D341Med (cell line): ENCODE data around the gene NCK1.

Experiments used
- DNase-seq: peaks from one replicate; pipeline ENCODE4 v3.0.0; 2012; ENCODE audit warnings: low spot score

Gene NCK1

DNA sequence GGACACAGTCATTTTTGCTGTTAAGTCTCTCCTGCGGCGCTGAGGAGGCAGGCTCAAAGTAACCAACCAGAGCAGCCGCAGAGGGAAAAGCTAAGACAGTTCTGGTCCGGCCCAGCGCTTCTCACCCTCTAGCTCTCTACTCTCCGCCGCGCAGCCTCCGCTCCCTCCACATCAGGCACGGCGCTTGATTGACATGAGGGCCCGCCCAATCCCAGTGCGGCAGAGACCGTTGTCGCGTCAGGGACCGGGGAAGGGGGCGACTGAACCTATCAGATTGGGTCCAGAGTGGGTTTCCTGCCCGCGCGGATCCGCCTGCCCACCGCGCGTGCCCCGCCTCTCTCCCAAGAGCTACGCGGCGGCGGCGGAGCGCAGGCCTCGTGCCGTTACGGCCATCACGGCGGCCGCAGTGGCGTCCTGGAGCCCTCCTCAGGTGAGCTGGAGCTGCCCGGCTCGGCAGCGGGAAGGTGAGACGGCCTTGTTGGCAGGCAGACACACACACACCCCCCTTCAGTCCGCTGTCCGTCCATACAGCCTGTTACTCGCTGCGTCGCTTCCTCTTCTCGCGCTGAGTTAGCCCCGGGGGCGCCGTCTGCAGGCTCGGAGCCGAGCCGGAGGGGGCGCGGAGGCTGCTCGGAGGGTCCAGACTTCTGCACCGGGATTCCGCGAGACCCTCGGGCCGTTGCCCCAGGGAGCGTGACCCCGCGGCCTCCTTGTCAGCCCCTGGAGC is at the start of gene NCK1:
TSS of gene NCK1 (plus strand) at position 319 of the 727 bp plus-strand sequence. CDS start 65,794 bp downstream, outside the sequence.
- DNase-seq: peak; percentile 97

DNA sequence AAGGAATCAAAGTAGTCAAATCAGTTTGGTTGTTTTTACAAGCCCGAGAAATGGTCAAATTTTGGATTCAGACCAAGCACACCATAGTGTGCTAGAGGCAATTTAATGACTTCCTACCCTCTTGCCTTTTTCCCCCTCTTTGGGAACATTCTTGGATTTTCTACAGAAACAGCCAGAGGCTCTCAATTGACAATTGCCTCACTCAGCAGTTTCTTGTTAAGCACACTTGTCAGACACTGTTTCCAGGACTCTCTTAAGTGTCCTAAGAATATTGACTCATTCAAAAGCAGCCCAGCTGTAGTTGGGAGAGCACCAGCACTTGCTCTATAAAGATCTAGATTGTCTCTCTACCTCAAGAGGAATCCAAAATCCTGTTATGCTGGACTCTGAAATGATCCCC is 44.6 kb upstream of the NCK1 start:
- no peak for DNase-seq

GRCh38 chr3:136818191-136818768 is 43.7 kb upstream of the NCK1 start:
- peak; percentile 53 for DNase-seq

DNA sequence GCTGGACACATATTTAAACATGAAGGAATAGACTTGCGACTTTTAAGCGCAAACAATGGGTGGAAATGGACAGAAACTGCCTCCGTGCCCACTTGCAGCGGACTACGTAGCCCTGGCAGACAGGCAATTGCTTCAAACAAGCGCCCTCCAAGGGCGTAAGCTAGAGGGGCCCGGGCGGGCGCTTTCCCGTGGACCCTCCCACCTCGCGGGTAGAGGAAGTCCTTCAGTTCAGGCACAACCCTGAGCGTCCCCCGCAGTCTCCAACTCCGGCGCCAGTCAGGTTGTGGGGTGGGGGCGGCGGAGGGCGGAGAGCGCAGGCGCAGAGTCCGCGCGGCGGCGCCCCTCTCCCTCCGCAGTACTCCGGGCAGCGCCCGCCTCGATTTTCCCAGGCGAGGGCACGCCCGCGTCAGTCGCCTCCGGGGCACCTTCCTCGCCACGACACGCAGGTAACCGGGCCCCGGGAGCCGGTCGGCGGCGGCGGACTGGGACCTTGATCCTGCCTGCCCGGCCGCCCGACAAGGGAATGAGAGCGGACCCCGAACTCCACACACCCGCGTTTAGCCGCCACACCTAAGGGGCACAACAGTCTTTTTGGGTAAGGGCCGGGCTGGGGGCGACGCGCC is 43.1 kb upstream of the NCK1 start, which contains the start of gene SLC35G2:
TSS of gene SLC35G2 (plus strand) at position 358 of the 623 bp plus-strand sequence. CDS start 35,335 bp downstream, outside the sequence.
- peak; percentile 91 for DNase-seq

DNA sequence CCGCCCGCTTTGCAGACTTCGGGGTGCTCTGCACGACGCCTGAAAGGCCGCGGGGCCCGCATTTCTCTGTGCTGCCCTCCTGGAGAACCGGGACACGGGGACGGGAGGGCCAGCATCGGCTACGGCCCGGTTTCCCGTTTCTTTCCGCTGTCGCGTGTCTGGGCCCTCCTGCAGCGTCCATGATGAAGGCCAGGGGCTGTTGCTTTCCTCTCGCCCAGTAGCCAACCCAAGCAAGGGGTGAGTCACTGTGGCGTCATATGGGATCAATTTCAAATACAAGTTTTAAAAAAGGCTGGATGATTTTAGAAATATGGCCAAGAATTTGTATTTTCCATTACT is 42.6 kb upstream of the NCK1 start:
- peak; percentile 68 for DNase-seq

DNA sequence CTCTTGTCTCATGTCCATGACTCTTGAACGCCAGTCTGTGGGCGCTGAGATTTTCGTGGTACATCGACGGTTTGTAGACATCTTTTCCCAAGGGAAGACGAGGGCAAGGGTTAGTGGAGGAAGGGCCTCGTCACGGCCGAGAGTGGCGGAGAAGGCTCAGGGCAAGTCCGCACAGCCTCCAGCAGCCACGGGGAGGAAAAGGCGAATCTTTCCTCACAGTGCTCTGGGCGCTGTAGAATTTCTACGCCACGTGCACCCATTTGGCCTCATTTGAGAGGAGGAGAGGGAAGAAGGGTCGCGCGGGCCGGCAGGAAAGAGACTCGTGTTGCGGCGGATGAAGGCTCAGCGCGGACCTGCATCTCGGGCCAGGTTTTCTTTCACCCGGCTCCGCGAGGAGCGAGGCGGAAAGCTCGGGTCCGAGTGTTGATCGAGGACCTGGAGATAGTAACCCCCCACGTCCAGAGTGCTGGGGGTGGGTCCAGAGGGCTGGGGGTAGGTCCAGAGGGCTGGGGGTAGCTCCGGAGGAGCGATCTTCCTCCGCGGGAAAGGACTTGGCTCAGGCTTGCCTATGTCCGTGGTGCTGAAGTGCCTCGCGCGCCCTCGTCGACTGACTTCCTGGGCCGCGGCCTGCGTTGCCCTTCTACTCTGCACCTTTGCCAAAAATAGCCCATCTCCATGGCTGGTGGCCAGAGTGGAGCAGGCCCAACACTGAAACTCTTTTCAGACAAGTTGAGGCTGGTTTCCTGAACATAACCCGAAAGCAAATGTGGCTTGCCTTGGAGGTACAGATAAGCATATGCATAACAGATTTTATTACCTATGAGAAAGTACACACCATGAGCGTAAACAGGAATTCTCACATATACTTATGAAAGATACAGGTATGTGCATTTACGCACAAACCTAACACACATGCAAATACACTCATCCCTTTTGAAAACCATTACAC is 42.0 kb upstream of the NCK1 start:
- DNase-seq: peak; percentile 67

DNA sequence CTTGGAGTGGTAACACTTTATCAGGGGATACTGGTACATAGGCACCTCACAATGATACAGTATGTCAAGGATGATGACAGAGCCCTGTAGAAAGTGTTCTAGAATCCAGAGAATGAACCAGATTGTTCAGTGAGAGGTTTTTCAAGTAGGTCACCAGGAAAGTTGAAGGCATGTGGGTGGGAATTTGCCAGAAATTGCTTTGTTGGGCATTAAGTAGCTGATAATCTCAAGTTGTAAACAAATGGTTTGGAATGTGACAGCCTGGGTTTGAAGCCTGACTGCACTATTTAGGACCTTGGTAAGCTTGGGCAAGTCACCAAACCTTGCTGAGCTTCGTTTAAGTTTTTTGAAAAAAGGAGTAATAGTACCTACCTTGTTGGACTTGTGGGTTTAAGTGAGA is 30.5 kb upstream of the NCK1 start:
- no peak for DNase-seq

DNA sequence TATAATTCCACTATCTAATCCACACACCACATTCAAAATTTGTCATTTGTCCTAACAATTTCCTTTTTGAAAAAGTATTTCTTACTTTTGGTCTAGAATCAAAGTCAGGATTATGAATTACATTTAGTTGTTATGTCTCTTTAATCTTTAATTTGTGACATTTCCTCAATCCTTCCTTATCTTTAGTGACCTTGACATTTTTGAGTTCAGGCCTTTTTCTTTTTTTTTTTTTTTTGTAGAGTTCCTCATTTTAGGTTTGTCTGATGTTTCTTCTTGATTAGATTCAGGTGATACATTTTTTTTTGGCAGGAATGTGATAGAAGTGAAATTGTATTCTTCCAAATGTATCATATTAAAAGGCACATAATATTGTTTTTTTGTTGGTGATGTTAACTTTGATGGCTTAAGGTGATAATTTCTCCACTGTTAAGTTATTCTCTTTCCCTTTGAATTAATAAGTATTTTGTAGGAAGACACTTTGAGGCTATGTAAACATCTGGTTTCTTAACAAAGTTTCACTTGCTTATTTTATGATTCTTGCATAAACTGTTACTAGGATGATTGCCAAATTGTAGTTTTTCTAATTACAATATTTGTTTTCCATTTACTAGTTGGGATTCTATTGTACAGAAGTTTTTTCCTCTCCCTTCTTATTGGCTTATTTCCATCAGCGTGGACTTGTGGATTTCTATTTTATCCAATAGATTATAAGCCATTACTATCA is 26.8 kb upstream of the NCK1 start:
- no peak for DNase-seq

- no peak for DNase-seq
Measured at GRCh38 chr3:136835813-136836510, 26.0 kb upstream of the NCK1 start.

GRCh38 chr3:136836511-136837156 is 25.4 kb upstream of the NCK1 start:
- no peak for DNase-seq

GRCh38 chr3:136838641-136839555 is 23.1 kb upstream of the NCK1 start:
- no peak for DNase-seq

GRCh38 chr3:136839556-136839931 is 22.5 kb upstream of the NCK1 start:
- no peak for DNase-seq

GRCh38 chr3:136840252-136840651 is 21.8 kb upstream of the NCK1 start:
- DNase-seq: no peak

DNA sequence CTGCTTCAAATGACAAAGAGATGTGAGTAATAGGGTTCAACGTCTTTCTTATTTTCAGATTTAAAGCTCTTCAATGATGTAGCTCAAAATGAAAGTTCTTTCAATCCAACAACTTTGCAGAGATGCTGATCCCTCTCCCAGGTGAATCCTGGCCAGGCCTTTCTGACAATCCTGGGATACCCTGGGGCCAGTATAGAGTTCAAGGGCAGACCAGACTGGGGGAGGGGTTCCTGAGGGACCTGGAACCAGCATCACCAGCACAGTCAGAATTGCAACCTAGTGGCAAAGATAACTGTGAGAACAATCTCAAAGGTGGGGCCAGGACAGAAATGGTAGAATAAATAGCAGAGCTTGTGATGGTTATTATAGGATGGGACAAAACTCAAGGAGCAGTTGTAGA is 19.7 kb upstream of the NCK1 start:
- DNase-seq: no peak

GRCh38 chr3:136844724-136845123 is 17.3 kb upstream of the NCK1 start:
- DNase-seq: no peak

DNA sequence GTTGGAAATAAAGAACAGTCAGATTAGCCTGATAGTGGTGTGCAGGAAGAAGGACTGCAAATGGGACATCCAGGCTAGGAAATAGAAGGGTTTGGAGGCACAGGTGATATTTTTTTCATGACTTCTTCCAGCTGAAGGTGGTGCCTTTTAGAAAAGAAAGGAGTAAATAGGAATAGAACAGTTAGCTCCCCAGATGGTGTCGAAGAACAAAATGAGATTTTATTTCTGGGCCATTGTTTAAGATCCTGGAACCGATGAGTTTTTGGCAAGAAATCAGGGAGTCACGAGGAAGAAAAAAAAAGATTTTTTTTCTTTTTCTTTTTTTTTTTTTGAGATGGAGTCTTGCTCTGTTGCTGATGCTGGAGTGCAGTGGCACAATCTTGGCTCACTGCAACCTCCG is 9.8 kb upstream of the NCK1 start:
- DNase-seq: no peak

GRCh38 chr3:136856665-136857064 is 5.3 kb upstream of the NCK1 start:
- DNase-seq: no peak

- no peak for DNase-seq
Measured at GRCh38 chr3:136858381-136858780, 3.6 kb upstream of the NCK1 start.

DNA sequence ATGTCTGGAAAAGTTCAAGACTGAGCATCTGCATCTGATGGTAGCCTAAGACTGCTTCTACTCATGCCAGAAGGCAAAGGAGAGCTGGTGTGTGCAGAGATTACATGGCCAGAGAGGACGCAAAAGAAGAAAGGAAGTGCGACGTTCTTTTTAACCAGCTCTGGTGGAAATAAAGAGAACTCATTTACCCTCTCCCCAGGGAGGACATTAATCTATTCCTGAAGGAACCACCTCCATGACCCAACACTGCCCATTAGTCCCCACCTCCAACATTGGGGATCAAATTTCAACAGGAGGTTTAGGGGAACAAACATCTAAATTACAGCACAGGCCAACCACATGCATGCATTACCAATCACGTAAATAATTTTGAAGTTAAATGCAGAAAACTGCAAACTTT is 1.5 kb upstream of the NCK1 start:
- DNase-seq: no peak
